ENCODE data around the gene NCOA7. TPM values are rescaled to one million over a fixed set of nuclear protein-coding genes. Genes with fewer than 3 reads are reported as not detected.

Gene NCOA7
- total RNA-seq, 1 experiment from 2014 or later: 14.4 TPM

GRCh38 chr6:125815080-125815910, 24.5 kb downstream of the NCOA7 start:
- no peak for ATAC-seq
- TF ChIP-seq CTCF (IDR thresholded peaks at IDR 0.05): no peak
- TF ChIP-seq NR1H2 (CRISPR knock-in tag; IDR thresholded peaks at IDR 0.05): no peak
- Mint-ChIP-seq H3K27me3 (ENCODE audit: low read depth) (no peaks in the 10 kb centered on the region), H3K9me3 (no peaks in the 10 kb centered on the region), H3K36me3 (no peaks in the 10 kb centered on the region), H3K27ac (peak overlapping the region; percentile 18; the same call in 1 of the 2 replicates), H3K4me1 (peaks cover under 1% of the 10 kb centered on the region; the same call in 1 of the 2 replicates), H3K4me3 (no peak overlapping the region)
- ChIA-PET POLR2A (no interaction called here), CTCF (interaction anchor here (1.0 kb wide), 1 partner anchor 141 kb away, joined by 4 read pairs; no protein-coding TSS in a partner anchor)
- DNase-seq (ENCODE audit: low spot score): no peak

- Mint-ChIP-seq H3K4me3 (no peak overlapping the region), H3K27ac (no peak overlapping the region), H3K9me3 (no peaks in the 10 kb centered on the region), H3K36me3 (no peaks in the 10 kb centered on the region), H3K27me3 (ENCODE audit: low read depth) (no peaks in the 10 kb centered on the region), H3K4me1 (no peaks in the 10 kb centered on the region)
- ATAC-seq (no peak), DNase-seq (ENCODE audit: low spot score) (no peak)
- POLR2A ChIA-PET: no interaction called here
- CTCF ChIA-PET: no interaction called here
- no peak for TF ChIP-seq PRDM15 (CRISPR knock-in tag; IDR thresholded peaks at IDR 0.05)
These were observed 26.1 kb downstream of the NCOA7 start for GRCh38 chr6:125816828-125817280.

GRCh38 chr6:125818225-125818657, 27.5 kb downstream of the NCOA7 start:
- Mint-ChIP-seq H3K27ac (no peak overlapping the region), H3K9me3 (no peaks in the 10 kb centered on the region), H3K36me3 (no peaks in the 10 kb centered on the region), H3K27me3 (ENCODE audit: low read depth) (no peaks in the 10 kb centered on the region), H3K4me1 (no peaks in the 10 kb centered on the region), H3K4me3 (no peak overlapping the region)
- ChIA-PET POLR2A (interaction anchor here (0.6 to 0.7 kb wide), 2 partner anchors 15 to 68 kb away, joined by 3 to 5 read pairs; no protein-coding TSS in a partner anchor), CTCF (interaction anchor here (0.9 kb wide), 1 partner anchor 71 kb away, joined by 3 read pairs; no protein-coding TSS in a partner anchor)
- no peak for TF ChIP-seq MLX (CRISPR knock-in tag; IDR thresholded peaks at IDR 0.05)
- TF ChIP-seq CDX4 (CRISPR knock-in tag; IDR thresholded peaks at IDR 0.05; ENCODE audit: borderline replicate concordance): no peak
- no peak for TF ChIP-seq ZNF512 (CRISPR knock-in tag; IDR thresholded peaks at IDR 0.05; ENCODE audit: borderline replicate concordance)
- no peak for TF ChIP-seq MYBL2 (CRISPR knock-in tag; IDR thresholded peaks at IDR 0.05)
- TF ChIP-seq TCF7 (CRISPR knock-in tag; IDR thresholded peaks at IDR 0.05; ENCODE audit: low read depth): no peak
- ATAC-seq (no peak), DNase-seq (ENCODE audit: low spot score) (no peak)
